Putamen (tissue), 1 donor: Measurements from ENCODE around the gene CGB8.
"Not testable (repeated sequence)": the region's sequence is repeated elsewhere in the genome, so short reads cannot be mapped to it uniquely, and the experiment has no call there.

Experiments used
- DNase-seq: peaks from one replicate; pipeline ENCODE4 v3.0.0-alpha.2; 2016; ENCODE audit warnings: low spot score

CGB8 gene

GRCh38 chr19:49030323-49030722 is 18.6 kb downstream of the CGB8 start:
- DNase-seq: not testable (repeated sequence)

- not testable (repeated sequence) for DNase-seq
These were observed 19.2 kb downstream of the CGB8 start for GRCh38 chr19:49029749-49030148.

DNA sequence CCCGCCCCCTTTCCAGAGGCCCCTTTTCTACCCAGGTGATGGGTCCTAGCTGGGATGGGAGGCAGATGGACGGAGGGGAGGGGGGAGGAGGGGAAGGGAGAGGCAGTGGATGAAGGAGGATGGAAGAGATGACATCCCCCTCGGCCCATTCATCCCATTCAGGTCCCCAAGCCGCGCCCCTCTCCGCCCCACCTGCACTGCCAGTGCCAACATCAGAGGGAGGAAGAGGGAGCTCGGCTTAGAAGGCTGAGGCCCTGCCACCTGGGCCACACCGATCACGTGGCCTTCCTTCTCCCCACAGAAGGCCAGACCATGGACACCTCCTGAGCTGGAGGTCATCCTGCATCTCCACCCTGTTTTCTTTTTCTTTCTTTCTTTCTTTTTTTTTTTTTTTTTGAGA is 20.2 kb downstream of the CGB8 start:
- DNase-seq: not testable (repeated sequence)

DNA sequence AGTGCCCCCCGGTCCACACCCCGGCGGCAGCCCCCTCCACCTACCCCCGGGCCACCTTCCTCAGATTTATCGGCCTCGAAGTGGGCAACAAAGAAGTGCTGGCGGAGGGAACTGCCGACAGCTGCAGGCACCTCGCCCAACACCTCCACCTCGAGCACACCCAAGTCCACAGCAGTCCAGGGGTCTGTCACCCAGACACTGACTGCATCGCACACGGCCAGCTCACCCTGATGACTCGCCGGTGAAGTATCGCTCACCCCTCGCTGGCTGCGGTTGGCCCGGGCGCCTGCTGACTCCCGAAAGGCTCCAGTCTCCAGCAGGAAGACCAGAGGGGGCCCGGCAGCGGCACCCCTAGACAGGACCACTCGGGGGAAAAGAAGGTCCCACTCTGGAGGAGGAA is 23.3 kb downstream of the CGB8 start:
- not testable (repeated sequence) for DNase-seq

- not testable (repeated sequence) for DNase-seq
These were observed 23.8 kb downstream of the CGB8 start for GRCh38 chr19:49025088-49025487.

DNA sequence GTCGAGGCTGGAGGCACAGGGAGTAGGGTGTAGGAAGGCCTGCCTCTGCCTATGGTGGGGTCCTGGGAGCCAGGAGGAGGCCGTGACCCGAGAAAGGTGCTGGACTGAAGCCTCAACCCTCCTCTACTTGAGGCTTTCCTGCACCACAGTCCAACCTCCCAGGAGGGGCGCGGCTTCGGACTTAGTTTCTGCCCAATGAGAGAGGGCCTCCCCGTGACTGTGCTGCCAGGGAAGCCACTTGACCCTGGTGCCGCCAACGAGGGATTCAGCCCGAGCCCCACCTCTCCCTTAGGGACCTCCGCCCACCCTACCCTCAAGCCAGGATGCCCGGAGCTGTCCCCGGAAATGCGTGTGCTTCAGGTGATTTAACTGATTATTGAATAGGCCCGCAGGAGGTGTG is 24.7 kb downstream of the CGB8 start, which contains the start of gene CGB3:
Gene CGB3, minus strand, starts transcription at position 101 of the 400 bp plus-strand sequence. CDS start 362 bp downstream, outside the sequence.
- not testable (repeated sequence) for DNase-seq

DNA sequence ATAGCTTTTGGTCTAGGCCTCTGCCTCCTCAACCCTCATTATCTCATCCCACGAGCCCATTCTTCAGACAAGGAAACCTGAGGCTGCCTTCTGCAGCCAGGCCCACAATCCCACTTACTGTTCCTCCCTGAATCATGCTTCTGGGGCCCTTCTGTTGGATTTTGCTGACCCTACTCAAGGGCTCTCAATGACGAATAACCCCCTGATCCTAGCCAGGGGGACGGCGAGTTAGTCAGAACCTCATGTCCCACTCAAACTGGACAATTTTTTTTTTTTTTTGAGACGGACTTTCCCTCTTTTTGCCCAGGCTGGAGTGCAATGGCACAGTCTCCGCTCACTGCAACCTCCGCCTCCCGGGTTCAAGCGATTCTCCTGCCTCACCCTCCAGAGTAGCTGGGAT is 26.8 kb downstream of the CGB8 start:
- DNase-seq: no peak

DNA sequence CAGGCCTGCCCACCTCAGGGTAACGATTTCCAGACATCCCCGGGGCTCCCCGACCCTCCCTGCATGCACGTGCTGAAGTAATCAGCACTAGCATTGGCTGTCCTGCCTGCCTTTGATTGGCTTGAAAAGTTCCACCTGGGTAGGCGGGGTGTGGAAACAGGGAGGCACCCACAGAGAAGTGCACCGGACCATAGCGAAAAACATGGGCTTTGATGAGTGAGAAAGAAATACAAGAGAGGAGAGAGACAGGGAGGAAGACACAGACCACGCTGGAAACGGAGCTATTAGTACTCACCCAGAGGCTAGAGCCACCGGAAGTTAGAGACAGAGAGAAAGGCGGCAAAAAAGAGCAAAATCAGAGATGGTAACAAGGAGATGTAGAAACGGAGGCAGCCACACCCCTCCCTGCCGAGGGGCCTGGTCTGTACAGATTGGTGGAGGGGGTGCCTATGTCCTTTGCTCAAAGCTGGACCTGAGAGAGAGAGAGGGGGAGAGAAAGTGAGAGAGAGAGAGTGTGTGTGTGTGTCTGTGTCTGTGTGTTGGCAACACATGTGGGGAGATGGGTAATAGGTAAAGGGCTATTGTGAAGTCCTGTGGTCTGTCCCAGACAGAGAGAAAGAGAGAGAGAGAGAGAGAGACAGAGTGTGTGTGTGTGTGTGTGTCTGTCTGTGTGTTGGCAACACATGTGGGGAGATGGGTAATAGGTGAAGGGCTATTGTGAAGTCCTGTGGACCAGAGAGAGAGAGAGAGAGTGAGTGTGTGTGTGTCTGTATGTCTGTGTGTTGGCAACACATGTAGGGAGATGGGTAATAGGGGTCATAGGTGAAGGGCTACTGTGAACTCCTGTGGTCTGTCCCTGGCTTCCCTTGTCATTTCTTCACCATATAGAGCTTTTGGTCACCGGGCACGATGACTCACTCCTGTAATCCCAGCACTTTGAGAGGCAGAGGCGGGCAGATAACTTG is 27.7 kb downstream of the CGB8 start:
- DNase-seq: no peak

- DNase-seq: no peak
These were observed 28.6 kb downstream of the CGB8 start for GRCh38 chr19:49020342-49020741.

GRCh38 chr19:49019242-49019932 is 29.5 kb downstream of the CGB8 start:
- no peak for DNase-seq

GRCh38 chr19:49018388-49019241 is 30.3 kb downstream of the CGB8 start:
- DNase-seq: not testable (repeated sequence)

DNA sequence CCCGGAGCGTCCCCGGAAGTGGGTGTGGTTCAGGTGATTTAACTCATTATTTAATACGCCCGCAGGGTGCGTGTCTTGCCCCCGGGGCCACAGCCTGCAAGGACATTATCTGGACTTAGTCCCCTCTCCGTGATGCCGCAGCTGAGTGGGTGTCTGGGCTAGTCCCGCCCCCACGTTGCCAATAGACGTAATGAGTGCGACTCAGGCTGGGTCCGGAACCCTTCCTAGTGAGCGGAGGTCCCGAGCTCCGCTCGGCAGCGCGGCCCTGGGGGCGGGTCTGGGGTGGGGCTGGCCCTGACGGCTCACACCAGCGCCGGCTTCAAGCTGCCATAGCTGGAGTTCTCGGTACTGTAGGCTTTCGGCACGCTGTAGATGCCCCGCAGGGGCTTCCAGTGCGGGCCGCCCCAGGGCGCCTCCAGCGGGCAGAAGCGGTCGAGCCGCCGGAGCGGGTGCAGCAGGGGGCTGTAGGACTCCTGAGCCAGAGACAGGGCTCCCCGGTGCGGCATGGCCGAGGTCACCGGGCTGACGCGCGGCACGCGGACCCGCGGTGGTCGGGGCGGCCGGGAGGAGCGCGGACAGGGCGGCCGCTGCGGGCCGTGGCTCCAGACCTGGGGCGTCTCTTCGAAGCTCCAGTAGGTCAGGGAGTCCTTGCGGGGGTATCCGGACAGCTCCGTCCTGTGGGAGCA is 31.1 kb downstream of the CGB8 start:
- DNase-seq: no peak

DNA sequence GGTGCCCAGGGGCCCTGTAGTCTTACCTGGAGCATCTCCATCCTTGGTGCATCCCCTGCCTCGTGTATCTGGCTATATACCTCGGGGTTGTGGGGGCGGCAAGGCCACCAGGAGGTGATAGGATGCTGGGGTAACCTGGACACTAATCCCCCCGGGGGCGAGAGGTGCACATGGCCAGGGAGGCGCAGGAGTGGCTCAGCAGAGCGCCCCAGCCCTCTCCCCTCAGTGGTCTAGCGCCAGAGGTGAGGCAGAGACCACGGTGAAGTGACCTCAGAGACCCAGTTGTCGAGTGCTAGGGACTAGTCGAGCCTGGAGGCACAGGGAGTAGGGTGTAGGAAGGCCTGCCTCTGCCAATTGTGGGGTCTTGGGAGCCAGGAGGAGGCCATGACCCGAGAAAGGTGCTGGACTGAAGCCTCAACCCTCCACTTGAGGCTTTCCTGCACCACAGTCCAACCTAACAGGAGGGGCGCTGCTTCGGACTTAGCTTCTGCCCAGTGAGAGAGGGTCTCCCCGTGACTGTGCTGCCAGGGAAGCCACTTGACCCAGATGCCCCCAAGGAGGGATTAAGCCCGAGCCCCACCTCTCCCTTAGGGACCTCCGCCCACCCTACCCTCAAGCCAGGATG is 31.8 kb downstream of the CGB8 start, which contains the start of gene LHB:
Gene LHB, minus strand, starts transcription at position 51 of the 625 bp plus-strand sequence. Its CDS starts 10 bp downstream, at position 41.
- no peak for DNase-seq

GRCh38 chr19:49016067-49016839 is 32.7 kb downstream of the CGB8 start:
- DNase-seq: no peak

- no peak for DNase-seq
These were observed 34.0 kb downstream of the CGB8 start for GRCh38 chr19:49014870-49015255.

GRCh38 chr19:49014123-49014869 is 34.6 kb downstream of the CGB8 start:
- DNase-seq: no peak

DNA sequence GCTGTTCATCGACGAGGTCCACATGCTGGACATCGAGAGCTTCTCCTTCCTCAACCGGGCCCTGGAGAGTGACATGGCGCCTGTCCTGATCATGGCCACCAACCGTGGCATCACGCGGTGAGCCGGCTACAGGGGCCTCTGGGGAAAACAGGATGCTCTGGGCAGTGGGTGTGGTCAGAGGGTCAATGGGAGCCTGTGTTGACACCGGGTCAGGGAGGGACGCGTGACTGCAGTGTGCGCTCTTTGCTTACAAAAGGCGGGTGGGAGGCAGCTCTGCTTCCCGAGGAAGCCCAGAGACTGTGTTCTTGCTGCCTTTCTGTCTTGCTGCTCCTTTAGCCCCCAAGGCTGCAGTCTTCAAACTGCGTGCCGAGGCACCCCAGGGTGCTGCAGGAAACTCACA is 37.7 kb downstream of the CGB8 start:
- DNase-seq: no peak

DNA sequence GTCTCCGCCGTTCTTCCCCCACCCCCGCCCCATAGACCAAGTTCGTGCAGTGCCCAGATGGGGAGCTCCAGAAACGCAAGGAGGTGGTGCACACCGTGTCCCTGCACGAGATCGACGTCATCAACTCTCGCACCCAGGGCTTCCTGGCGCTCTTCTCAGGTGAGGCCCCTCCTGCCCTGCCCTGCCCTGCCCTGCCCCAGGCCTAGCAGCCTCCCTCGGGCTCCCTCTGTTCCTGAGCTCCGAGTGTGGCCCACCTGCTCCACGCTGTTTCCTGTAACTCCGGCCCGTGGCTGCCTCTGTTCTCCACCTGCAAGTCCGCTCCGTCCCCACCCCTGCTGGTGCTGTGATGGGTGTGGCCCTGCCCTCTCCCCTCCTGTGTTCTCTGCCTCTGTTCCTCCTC is 38.5 kb downstream of the CGB8 start:
- DNase-seq: no peak

GRCh38 chr19:49009828-49010227 is 39.1 kb downstream of the CGB8 start:
- DNase-seq: no peak
